Measurements from ENCODE around the gene CNOT4.

- TF ChIP-seq FOXM1 (IDR thresholded peaks at IDR 0.05; ENCODE audit: borderline replicate concordance), result no peak
- no peak for TF ChIP-seq FOXK2 (IDR thresholded peaks at IDR 0.05)
- no peak for TF ChIP-seq SP1 (IDR thresholded peaks at IDR 0.05)
- no peak for TF ChIP-seq ELF4 (IDR thresholded peaks at IDR 0.05)
Measured at GRCh38 chr7:135459076-135459475, 50.8 kb downstream of the CNOT4 start.
